A549 (cell line): ENCODE results near the gene NEU3. TPM values are rescaled to one million over a fixed set of nuclear protein-coding genes. Genes with fewer than 3 reads are reported as not detected.
"Not testable (repeated sequence)": the region's sequence is repeated elsewhere in the genome, so short reads cannot be mapped to it uniquely, and the experiment has no call there.

Source experiments
- ATAC-seq, 2 experiments: fragments of 200-7000 bp in 1 of 2; fragments of >200 bp in 1 of 2; cut with Nextera tagmentation in 1 of 2; cut with Tn5 transposase in 1 of 2; 3 replicates each; pipeline versions ENCODE4 v1.8.0 to v1.9.1; 2018 to 2020; ENCODE audit warnings: mild to moderate bottlenecking in 1 of 2, moderate library complexity in 1 of 2
- CTCF ChIA-PET: fragments of 300-600 bp; sonication (Branson Sonifier 250); formaldehyde crosslinking; extraction: SDS; loops from one replicate; lab custom pipeline; 2021; ENCODE audit warnings: antibody characterized with exemption, inconsistent platforms; lab: Yijun Ruan, JAX
- POLR2A ChIA-PET: fragments of 350-600 bp; formaldehyde crosslinking; extraction: SDS; loops from one replicate; lab custom pipeline; 2021; ENCODE audit warnings: antibody characterized with exemption, inconsistent platforms; lab: Yijun Ruan, JAX
- DNase-seq, 2 experiments: peaks; one replicate each; pipeline versions ENCODE4 v3.0.0 to v3.0.0-alpha.2; 2011 to 2016; ENCODE audit warnings: low read depth in 1 of 2, low spot score in 1 of 2
- FAIRE-seq: peaks from 2 replicates; lab custom pipeline; 2011; peaks lifted over from hg19 to GRCh38; lab: Jason Lieb, UNC
- H3K27ac ChIP-seq, 2 experiments: fragments of >200 bp; sonication (Bioruptor Twin); formaldehyde crosslinking; 3 replicates each; pipeline ENCODE4 v1.5.1; 2016 to 2017
- H3K4me1 ChIP-seq: fragments of >200 bp; sonication (Bioruptor Twin); formaldehyde crosslinking; 3 replicates; pipeline ENCODE4 v1.6.1; 2016
- H3K4me2 ChIP-seq: fragments of >200 bp; sonication (Bioruptor Twin); formaldehyde crosslinking; 3 replicates; pipeline ENCODE4 v1.6.1; 2016
- H3K4me3 ChIP-seq: fragments of >200 bp; sonication (Bioruptor Twin); formaldehyde crosslinking; 3 replicates; pipeline ENCODE4 v1.5.1; 2016
- H3K9me3 ChIP-seq: fragments of >200 bp; sonication (Bioruptor Twin); formaldehyde crosslinking; 3 replicates; pipeline ENCODE4 v1.6.1; 2016
- CEBPB ChIP-seq, 2 experiments: fragments of >200 bp in 1 of 2; sonication (Bioruptor Twin) in 1 of 2; formaldehyde crosslinking in 1 of 2; IDR thresholded peaks; 2 replicates each; pipeline ENCODE4 v1.6.1; 2012 to 2016
- CHD4 ChIP-seq: fragments of 200-600 bp; sonication (generic); IDR thresholded peaks from 2 replicates; pipeline ENCODE4 v1.6.1; 2016; ENCODE audit warnings: antibody characterized with exemption, mild to moderate bottlenecking, borderline replicate concordance
- E2F6 ChIP-seq: IDR thresholded peaks from 2 replicates; pipeline ENCODE4 v1.6.1; 2012; ENCODE audit warnings: low read depth, borderline replicate concordance
- ELK1 ChIP-seq: fragments of 150-350 bp; IDR thresholded peaks from 2 replicates; pipeline ENCODE4 v1.6.1; 2014; ENCODE audit warnings: low read depth, mild to moderate bottlenecking, low read length
- FOXS1 ChIP-seq: fragments of 250-450 bp; sonication (Bioruptor Pico); IDR thresholded peaks from 2 replicates; pipeline ENCODE4 v1.5.0; 2020; ENCODE audit warnings: mild to moderate bottlenecking, moderate library complexity
- GATA3 ChIP-seq: IDR thresholded peaks from 2 replicates; pipeline ENCODE4 v1.6.1; 2012; ENCODE audit warnings: borderline replicate concordance
- HES2 ChIP-seq: fragments of >200 bp; sonication (Bioruptor Twin); formaldehyde crosslinking; IDR thresholded peaks from 2 replicates; pipeline ENCODE4 v1.6.1; 2016
- HEYL ChIP-seq: fragments of 250-450 bp; sonication (Bioruptor Pico); IDR thresholded peaks from 2 replicates; pipeline ENCODE4 v1.8.0; 2021; ENCODE audit warnings: mild to moderate bottlenecking, moderate library complexity
- HOXA7 ChIP-seq: fragments of 250-450 bp; sonication (Bioruptor Pico); IDR thresholded peaks from 2 replicates; pipeline ENCODE4 v1.5.0; 2020; ENCODE audit warnings: mild to moderate bottlenecking, moderate library complexity
- JUNB ChIP-seq: fragments of >200 bp; sonication (Bioruptor Twin); formaldehyde crosslinking; IDR thresholded peaks from 2 replicates; pipeline ENCODE4 v1.6.1; 2016
- NFE2L2 ChIP-seq: fragments of 150-350 bp; conservative IDR thresholded peaks from 2 replicates; pipeline ENCODE4 v1.6.1; 2014; ENCODE audit warnings: low read length
- PHF8 ChIP-seq: fragments of 200-600 bp; sonication (generic); IDR thresholded peaks from 2 replicates; pipeline ENCODE4 v1.6.1; 2016; ENCODE audit warnings: low read depth, mild to moderate bottlenecking, antibody characterized with exemption, moderate library complexity, borderline replicate concordance
- POLR2A ChIP-seq: IDR thresholded peaks from 2 replicates; pipeline ENCODE4 v1.6.1; 2012; ENCODE audit warnings: mild to moderate bottlenecking, low read length
- RCOR1 ChIP-seq: fragments of 150-350 bp; IDR thresholded peaks from 2 replicates; pipeline ENCODE4 v1.6.1; 2014; ENCODE audit warnings: antibody characterized with exemption, low read length, low read depth
- SREBF2 ChIP-seq: fragments of 450-650 bp; IDR thresholded peaks from 2 replicates; pipeline ENCODE4 v1.6.1; 2014; ENCODE audit warnings: mild to moderate bottlenecking, moderate library complexity
- TP53 ChIP-seq: fragments of 250-450 bp; sonication (Bioruptor Pico); IDR thresholded peaks from 2 replicates; pipeline ENCODE4 v1.5.0; 2021; ENCODE audit warnings: mild to moderate bottlenecking, moderate library complexity
- WGBS: methylation state at CpG from one replicate; pipeline ENCODE4 v1.1.6; 2017; ENCODE audit errors: missing lambda C conversion rate; 5-methylcytosine and 5-hydroxymethylcytosine counted together
- polyA plus RNA-seq, 4 experiments: library from polyadenylated mRNA; depleted of rRNA in 3 of 4; stranded (reverse); fragments of >200 nt; fragmentation: RNase III in 1 of 4; extraction: RNeasy Plus Mini Kit Qiagen cat#74134 plus additional on column Dnase treatment in 1 of 4; gene quantifications; 2 replicates in 3 of 4; 3 replicates in 1 of 4; pipeline ENCODE4 v1.2.3, GENCODE V29; 2011 to 2017
- TF ChIP-seq, protein P1 (sequence below): fragments of 200-600 bp; sonication (generic); IDR thresholded peaks from 2 replicates; pipeline ENCODE4 v1.6.1; 2016; ENCODE audit warnings: antibody characterized with exemption, mild to moderate bottlenecking, moderate library complexity
- TF ChIP-seq, protein P2 (sequence below): IDR thresholded peaks from 2 replicates; pipeline ENCODE4 v1.6.1; 2012

The NEU3 gene
- polyA plus RNA-seq, 2 of the 4 experiments (the other 2 are of a cell fraction), result 4.0 to 5.5 TPM

DNA sequence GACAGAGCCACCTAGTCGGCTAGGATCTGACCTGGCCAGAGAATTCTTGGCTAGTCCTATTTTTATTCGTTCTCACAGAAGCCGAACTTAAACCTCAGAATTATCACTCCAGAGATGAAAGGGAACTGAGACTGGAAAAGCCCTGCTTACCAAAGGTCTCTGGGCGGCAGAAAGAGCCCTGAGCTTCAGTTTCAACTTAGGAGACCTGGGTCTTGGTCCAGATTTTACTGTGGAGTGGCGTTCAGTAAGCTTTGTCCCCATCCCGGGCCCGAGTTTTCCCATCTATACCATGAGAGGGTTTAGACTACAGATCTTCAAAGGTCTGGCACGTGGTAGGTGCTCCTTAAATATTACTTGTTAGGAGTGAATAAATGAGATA is 516 bp downstream of the NEU3 start:
- ATAC-seq (peak; percentile 22 to 25; a peak in 4 of 6 replicates), DNase-seq (peak; percentile 2 to 10)
- Histone ChIP-seq H3K27ac (peak overlapping the region; percentile 86 to 89), H3K4me1 (peaks cover 12% of the 10 kb centered on the region; the same call in 2 of the 3 replicates)
- CTCF ChIA-PET, result interaction anchor here (0.7 to 2.6 kb wide), 7 partner anchors 22 to 260 kb away, joined by 3 to 14 read pairs (median 3); partner anchors contain the start of gene TPBGL
- POLR2A ChIA-PET, result interaction anchor here (1.0 to 1.6 kb wide), 7 partner anchors 9 to 268 kb away, joined by 3 to 8 read pairs (median 3); partner anchors contain the start of genes SPCS2 and XRRA1
- TF ChIP-seq HEYL (CRISPR knock-in tag) (no peak), JUNB (no peak), E2F6 (0 out of 2 replicates have a peak, but pooled peaks have one; percentile 0), FOXS1 (CRISPR knock-in tag) (no peak), RCOR1 (no peak), SREBF2 (no peak), NFE2L2 (no peak), ELK1 (no peak), HES2 (no peak), HOXA7 (no peak), CEBPB (IDR thresholded peaks at IDR 0.05) (no peak)
- TF ChIP-seq, protein P1, sequence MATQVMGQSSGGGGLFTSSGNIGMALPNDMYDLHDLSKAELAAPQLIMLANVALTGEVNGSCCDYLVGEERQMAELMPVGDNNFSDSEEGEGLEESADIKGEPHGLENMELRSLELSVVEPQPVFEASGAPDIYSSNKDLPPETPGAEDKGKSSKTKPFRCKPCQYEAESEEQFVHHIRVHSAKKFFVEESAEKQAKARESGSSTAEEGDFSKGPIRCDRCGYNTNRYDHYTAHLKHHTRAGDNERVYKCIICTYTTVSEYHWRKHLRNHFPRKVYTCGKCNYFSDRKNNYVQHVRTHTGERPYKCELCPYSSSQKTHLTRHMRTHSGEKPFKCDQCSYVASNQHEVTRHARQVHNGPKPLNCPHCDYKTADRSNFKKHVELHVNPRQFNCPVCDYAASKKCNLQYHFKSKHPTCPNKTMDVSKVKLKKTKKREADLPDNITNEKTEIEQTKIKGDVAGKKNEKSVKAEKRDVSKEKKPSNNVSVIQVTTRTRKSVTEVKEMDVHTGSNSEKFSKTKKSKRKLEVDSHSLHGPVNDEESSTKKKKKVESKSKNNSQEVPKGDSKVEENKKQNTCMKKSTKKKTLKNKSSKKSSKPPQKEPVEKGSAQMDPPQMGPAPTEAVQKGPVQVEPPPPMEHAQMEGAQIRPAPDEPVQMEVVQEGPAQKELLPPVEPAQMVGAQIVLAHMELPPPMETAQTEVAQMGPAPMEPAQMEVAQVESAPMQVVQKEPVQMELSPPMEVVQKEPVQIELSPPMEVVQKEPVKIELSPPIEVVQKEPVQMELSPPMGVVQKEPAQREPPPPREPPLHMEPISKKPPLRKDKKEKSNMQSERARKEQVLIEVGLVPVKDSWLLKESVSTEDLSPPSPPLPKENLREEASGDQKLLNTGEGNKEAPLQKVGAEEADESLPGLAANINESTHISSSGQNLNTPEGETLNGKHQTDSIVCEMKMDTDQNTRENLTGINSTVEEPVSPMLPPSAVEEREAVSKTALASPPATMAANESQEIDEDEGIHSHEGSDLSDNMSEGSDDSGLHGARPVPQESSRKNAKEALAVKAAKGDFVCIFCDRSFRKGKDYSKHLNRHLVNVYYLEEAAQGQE, result 0 out of 2 replicates have a peak, but pooled peaks have one; percentile 18
- TF ChIP-seq, protein P2, sequence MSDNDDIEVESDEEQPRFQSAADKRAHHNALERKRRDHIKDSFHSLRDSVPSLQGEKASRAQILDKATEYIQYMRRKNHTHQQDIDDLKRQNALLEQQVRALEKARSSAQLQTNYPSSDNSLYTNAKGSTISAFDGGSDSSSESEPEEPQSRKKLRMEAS, result peak; percentile 32; the same call in 1 of the 2 replicates
- TF ChIP-seq, all 56 proteins: peak for 3
- Histone ChIP-seq H3K4me3 (peak overlapping the region; percentile 92), H3K4me2 (peak overlapping the region; percentile 94), H3K9me3 (no peaks in the 10 kb centered on the region)
- no peak for FAIRE-seq
- 4% methylated on average over 8 of the region's 8 CpGs for WGBS

DNA sequence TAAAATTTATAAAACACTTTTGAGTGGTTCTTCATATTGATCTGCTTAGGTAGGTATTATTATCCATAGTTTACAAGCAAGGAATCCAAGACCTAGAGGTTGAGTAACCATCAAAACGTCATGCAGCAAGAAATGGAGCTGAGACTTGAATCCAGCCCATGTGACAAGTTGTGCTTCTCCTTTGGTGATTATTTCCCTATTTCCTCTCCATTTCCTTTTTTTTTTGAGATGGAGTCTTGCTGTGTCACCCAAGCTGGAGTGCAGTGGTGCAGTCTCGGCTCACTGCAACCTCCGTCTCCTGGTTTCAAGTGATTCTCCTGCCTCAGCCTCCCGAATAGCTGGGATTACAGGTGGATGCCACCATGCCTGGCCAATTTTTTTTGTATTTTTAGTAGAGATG is 1.4 kb downstream of the NEU3 start:
- ATAC-seq, H3K9me3 ChIP-seq, DNase-seq, H3K27ac ChIP-seq, H3K4me3 ChIP-seq, POLR2A ChIA-PET, FAIRE-seq: not testable (repeated sequence)
- Histone ChIP-seq H3K4me2 (peak overlapping the region; percentile 94), H3K4me1 (peaks cover 12% of the 10 kb centered on the region; the same call in 2 of the 3 replicates)
- 94% methylated on average over 4 of the region's 4 CpGs for WGBS
- CTCF ChIA-PET, result interaction anchor here (1.2 to 2.6 kb wide), 3 partner anchors 60 to 259 kb away, joined by 3 to 14 read pairs (median 4); no protein-coding TSS in a partner anchor

DNA sequence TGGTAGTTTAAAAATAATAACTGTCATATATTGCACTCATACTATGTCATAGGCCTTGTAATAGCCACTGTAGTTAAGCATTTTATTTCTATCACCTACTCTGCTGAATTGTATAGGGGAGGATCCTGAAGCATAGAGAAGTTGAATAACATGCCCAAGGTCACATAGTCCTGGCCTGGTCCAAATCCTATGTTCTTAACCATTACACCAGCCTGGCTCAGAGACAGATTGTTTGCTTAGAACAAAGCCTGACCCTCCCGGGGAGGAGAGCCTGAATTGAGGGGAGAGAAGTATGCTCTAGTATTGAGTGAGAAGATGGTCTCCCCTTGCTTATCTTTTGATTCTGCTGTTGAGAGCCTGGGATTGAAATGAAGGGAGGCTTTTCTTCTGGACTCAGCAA is 2.2 kb downstream of the NEU3 start:
- FAIRE-seq (no peak), ATAC-seq (no peak), DNase-seq (no peak)
- Histone ChIP-seq H3K27ac (no peak overlapping the region), H3K4me2 (no peak overlapping the region), H3K9me3 (no peaks in the 10 kb centered on the region), H3K4me3 (no peak overlapping the region), H3K4me1 (peaks cover 12% of the 10 kb centered on the region; the same call in 2 of the 3 replicates)
- 26% methylated on average over 1 of the region's 1 CpG for WGBS
- POLR2A ChIA-PET, result no interaction called here
- no peak for TF ChIP-seq CHD4
- no peak for TF ChIP-seq ELK1
- TF ChIP-seq PHF8, result no peak
- TF ChIP-seq POLR2A, result no peak
- TF ChIP-seq, protein P2, result no peak
- TF ChIP-seq TP53 (CRISPR knock-in tag), result no peak
- TF ChIP-seq HOXA7, result no peak
- TF ChIP-seq, protein P1, result no peak
- TF ChIP-seq GATA3, result no peak
- no peak for TF ChIP-seq JUNB
- TF ChIP-seq HEYL (CRISPR knock-in tag), result no peak
- CTCF ChIA-PET, result no interaction called here
